Upper lobe of right lung (tissue), 1 donor: ENCODE data around the gene MS4A4E. TPM values are rescaled to one million over a fixed set of nuclear protein-coding genes. Genes with fewer than 3 reads are reported as not detected.

ENCODE experiments used
- ATAC-seq: fragments of 200-7000 bp; cut with Tn5 transposase; one replicate; pipeline ENCODE4 v1.9.1; 2020; ENCODE audit warnings: mild to moderate bottlenecking, moderate library complexity
- DNase-seq: peaks from one replicate; pipeline ENCODE4 v3.0.0-alpha.2; 2020
- H3K27ac ChIP-seq: fragments of 200-600 bp; one replicate; pipeline ENCODE4 v1.8.0; 2022
- H3K27me3 ChIP-seq: fragments of 200-600 bp; one replicate; pipeline ENCODE4 v1.8.0; 2022; ENCODE audit warnings: mild to moderate bottlenecking
- H3K36me3 ChIP-seq: fragments of 200-600 bp; one replicate; pipeline ENCODE4 v1.8.0; 2022
- H3K4me1 ChIP-seq: fragments of 200-600 bp; one replicate; pipeline ENCODE4 v1.8.0; 2022
- H3K4me3 ChIP-seq: fragments of 200-600 bp; one replicate; pipeline ENCODE4 v1.8.0; 2022; ENCODE audit warnings: mild to moderate bottlenecking
- H3K9me3 ChIP-seq: fragments of 200-600 bp; one replicate; pipeline ENCODE4 v1.8.0; 2022
- intact Hi-C: fragments of 100-400 bp; cut with DNase I; formaldehyde crosslinking; loops from one replicate; pipeline ENCODE4 v1.11.0; 2022
- total RNA-seq: library from RNA; stranded (reverse); fragmentation: NEBNext Ultra II Directional; extraction: Animal tissue kit (Norgen Biotek cat#: 25700); gene quantifications from one replicate; pipeline ENCODE4 v1.2.1, GENCODE V29; 2021
- TF ChIP-seq, protein P1 (sequence below): fragments of 200-600 bp; IDR thresholded peaks from one replicate; pipeline ENCODE4 v1.8.0; 2022; ENCODE audit warnings: antibody characterized with exemption
- donor health status: DM: no; HTN: yes; CAD: no; lungs with severe emphysema.

The MS4A4E gene
- total RNA-seq, 1 donor from 2014 or later: 3.0 TPM

DNA sequence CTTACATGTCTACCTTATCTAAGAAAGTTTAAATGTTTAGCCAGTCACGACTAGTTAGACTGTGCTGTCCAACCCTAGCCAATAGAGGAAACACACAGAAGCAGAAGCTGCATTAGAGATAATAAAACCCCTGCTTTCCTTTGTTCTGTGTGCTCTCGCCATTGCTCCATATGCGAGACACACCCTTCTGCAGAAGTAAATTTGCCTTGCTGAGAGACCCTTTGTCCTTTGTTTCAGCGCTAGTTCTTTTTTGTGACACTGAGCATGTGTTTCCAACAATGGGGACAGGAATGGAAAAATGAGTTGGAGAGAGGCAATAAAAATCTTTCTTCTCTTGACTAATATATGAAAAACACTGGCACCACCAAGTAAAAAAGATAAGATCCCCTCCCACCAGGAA, 18.1 kb upstream of the MS4A4E start:
- ATAC-seq (no peak), DNase-seq (no peak)
- no peaks in the 10 kb centered on the region for H3K36me3 ChIP-seq
- H3K9me3 ChIP-seq: no peaks in the 10 kb centered on the region
- TF ChIP-seq, protein P1, sequence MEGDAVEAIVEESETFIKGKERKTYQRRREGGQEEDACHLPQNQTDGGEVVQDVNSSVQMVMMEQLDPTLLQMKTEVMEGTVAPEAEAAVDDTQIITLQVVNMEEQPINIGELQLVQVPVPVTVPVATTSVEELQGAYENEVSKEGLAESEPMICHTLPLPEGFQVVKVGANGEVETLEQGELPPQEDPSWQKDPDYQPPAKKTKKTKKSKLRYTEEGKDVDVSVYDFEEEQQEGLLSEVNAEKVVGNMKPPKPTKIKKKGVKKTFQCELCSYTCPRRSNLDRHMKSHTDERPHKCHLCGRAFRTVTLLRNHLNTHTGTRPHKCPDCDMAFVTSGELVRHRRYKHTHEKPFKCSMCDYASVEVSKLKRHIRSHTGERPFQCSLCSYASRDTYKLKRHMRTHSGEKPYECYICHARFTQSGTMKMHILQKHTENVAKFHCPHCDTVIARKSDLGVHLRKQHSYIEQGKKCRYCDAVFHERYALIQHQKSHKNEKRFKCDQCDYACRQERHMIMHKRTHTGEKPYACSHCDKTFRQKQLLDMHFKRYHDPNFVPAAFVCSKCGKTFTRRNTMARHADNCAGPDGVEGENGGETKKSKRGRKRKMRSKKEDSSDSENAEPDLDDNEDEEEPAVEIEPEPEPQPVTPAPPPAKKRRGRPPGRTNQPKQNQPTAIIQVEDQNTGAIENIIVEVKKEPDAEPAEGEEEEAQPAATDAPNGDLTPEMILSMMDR: no peak
- H3K4me1 ChIP-seq: no peaks in the 10 kb centered on the region
- intact Hi-C loops: no loop called here
- H3K4me3 ChIP-seq: no peak overlapping the region
- no peaks in the 10 kb centered on the region for H3K27me3 ChIP-seq
- H3K27ac ChIP-seq: no peak overlapping the region

DNA sequence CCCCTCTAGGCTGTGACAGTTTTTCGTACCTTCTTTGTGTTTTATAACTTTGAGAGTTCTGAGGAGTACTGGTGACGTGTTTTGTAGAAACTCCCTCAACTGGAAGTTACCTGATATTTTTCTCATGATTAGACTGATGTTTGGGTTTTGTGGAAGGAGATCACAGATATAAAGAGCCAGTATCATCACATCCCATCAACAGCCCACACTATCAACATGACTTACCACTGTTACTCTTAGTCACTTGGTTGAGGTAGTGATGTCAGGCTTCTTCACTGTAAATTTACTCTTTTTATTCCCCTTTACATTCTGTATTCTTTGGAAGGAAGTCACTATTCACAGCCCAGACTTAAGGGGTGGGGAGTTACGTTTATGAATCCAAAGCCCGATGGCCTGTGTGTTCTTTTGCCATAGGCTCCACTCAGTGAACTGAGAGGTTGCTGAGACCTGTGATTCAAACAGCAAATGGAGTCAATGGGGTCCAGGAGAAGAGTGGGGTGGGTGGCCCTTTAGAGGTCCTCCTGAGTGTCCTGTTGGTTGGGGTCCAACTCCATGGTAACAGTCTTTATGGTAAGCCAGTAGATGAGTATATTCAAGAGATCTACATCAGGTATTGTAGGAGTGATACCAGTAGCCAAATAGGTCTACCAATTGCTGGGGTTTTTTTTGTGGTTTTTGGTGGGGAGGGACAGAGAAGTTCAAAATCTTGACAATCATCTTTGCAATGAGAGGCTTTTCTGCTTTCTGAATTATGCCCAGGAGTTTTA, 15.2 kb upstream of the MS4A4E start:
- Histone ChIP-seq H3K4me3 (no peak overlapping the region), H3K9me3 (no peaks in the 10 kb centered on the region), H3K36me3 (no peaks in the 10 kb centered on the region), H3K27me3 (no peaks in the 10 kb centered on the region), H3K4me1 (no peaks in the 10 kb centered on the region), H3K27ac (no peak overlapping the region)
- intact Hi-C loops: no loop called here
- no peak for DNase-seq
- TF ChIP-seq, protein P1: no peak
- no peak for ATAC-seq

DNA sequence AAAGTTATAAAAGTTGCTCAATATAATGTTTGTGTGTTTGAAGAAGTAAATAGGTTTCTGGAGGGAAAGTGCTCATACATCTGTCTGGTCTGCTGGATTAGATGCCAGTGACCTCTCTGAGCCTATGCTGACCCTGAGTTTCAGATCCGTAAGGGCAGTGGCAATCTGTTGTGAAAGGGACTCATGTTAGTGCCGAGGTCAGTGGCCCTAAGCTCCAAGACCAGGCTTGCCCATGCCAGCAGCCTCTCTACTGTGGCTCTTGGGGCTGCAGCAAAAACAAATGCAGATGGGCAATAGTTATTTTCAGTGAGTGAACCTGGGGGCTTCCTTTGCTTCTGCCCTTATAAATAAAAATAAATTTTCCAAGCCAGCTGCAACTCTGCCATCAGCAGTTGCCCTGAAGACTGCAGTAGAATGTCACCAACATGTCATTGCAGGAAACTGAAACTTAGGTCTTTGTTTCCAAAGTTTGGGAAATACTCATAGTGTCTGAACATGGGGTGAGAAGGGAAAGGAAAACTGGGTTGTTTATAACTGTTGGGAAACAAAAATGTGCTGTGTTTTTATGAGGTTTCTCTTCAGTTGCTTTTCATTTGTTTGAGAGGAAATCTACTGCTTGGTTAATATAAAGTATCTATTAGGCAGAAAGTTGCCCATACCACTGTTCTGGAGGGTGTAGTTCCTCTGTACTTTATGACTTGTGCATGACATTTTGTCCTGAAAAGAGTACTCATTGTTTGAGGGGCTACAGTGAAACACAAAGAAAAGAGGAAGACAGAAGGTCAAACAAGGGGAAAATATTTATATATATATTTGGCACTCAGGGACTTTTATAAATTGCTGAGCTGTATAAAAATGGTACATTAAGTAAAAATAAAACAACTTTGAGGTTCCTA, 9.5 kb upstream of the MS4A4E start:
- Histone ChIP-seq H3K9me3 (no peaks in the 10 kb centered on the region), H3K4me1 (no peaks in the 10 kb centered on the region), H3K27me3 (no peaks in the 10 kb centered on the region), H3K27ac (peak overlapping the region; percentile 18), H3K36me3 (no peaks in the 10 kb centered on the region), H3K4me3 (no peak overlapping the region)
- ATAC-seq (peak; percentile 58), DNase-seq (no peak)
- TF ChIP-seq, protein P1: no peak
- intact Hi-C loops: no loop called here

DNA sequence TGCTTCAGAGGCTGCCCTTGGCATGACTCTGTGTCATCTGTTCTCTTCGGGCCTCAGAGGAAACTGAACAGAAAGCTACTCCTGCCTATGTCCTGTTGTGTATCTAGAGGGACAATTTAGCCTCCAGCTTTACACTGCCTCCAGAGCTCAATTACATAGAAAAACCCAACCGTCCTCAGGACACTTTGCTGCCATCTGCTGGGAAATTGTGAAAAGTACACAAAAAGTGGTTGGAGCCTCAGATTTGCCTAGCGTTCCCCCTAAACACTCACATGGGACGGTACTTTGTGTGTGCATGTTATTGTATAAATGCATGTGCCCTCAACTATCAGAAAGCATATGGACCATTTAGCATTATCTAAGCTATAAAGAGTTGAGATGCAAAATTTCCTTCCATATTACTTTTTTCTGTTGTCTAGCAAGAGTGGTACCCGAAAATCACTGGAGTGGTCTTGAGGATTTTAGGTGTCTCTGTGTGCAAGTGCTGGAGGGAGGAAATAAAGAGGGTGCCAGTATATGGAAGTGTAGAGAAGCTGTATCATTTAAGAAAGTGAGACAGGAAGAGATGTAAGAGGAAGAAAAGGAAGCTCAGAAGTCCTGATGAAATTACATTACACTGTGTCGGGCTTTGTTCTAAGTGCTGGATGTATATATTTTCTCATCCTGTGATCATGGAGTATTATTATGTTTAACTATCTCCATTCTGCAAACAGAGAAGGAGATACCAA, 8.7 kb upstream of the MS4A4E start:
- H3K27me3 ChIP-seq: no peaks in the 10 kb centered on the region
- DNase-seq (no peak), ATAC-seq (peak; percentile 81)
- no peaks in the 10 kb centered on the region for H3K36me3 ChIP-seq
- no peak overlapping the region for H3K27ac ChIP-seq
- no peaks in the 10 kb centered on the region for H3K4me1 ChIP-seq
- H3K4me3 ChIP-seq: no peak overlapping the region
- TF ChIP-seq, protein P1: peak; percentile 48
- intact Hi-C loops: no loop called here
- H3K9me3 ChIP-seq: no peaks in the 10 kb centered on the region

DNA sequence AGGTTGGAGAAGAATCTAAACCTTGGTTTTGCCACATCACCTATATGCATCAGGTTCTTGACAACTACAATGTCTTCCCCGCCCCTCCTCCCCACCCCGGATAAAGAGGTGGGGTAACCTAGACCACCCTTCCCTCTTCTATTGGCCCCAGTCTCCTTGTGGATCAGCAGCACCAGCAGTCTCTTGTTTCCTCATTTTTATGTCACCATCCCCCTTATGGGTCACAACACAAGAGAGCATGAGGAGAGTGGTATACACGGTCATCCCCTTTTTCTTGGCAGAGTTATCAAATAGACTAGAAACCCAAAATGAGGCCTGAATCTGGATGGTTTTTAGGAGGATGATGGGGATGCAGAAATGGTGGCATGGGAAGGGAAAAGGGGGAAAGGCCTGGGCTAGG, 1.2 kb downstream of the MS4A4E start:
- H3K4me3 ChIP-seq: no peak overlapping the region
- no peaks in the 10 kb centered on the region for H3K4me1 ChIP-seq
- H3K27ac ChIP-seq: no peak overlapping the region
- TF ChIP-seq, protein P1: no peak
- H3K27me3 ChIP-seq: no peaks in the 10 kb centered on the region
- ATAC-seq (no peak), DNase-seq (no peak)
- intact Hi-C loops: no loop called here
- H3K36me3 ChIP-seq: no peaks in the 10 kb centered on the region
- H3K9me3 ChIP-seq: no peaks in the 10 kb centered on the region
